ENCODE measurements around the gene HECW1. TPM values are rescaled to one million over a fixed set of nuclear protein-coding genes. Genes with fewer than 3 reads are reported as not detected.

The HECW1 gene
- total and polyA plus RNA-seq, 4 donors = 0.05 TPM; not detected in 3

GRCh38 chr7:43229801-43230200, 117.4 kb downstream of the HECW1 start:
- Histone ChIP-seq H3K4me1 (ENCODE audit: control insufficient read depth in 4 of 4, insufficient read depth in 4 of 4, low read length in 3 of 4) (no peaks in the 10 kb centered on the region), H3K9me3 (ENCODE audit: control insufficient read depth in 4 of 4, low read length in 3 of 4) (no peaks in the 10 kb centered on the region), H3K4me3 (ENCODE audit: low read depth in 1 of 3, low read length in 3 of 3) (no peak overlapping the region), H3K27me3 (ENCODE audit: control insufficient read depth in 4 of 4, insufficient read depth in 4 of 4, low read length in 3 of 4) (peaks cover 0 to 4% (median 0%) of the 10 kb centered on the region in 4 donors), H3K9ac (ENCODE audit: low read depth in 1 of 2, low read length in 2 of 2) (no peak overlapping the region), H3K36me3 (ENCODE audit: control insufficient read depth in 4 of 4, insufficient read depth in 3 of 4, low read depth in 1 of 4, low read length in 3 of 4) (no peaks in the 10 kb centered on the region), H3K27ac (ENCODE audit: low read depth in 1 of 2, low read length in 2 of 2) (no peak overlapping the region)
- 83% methylated on average over 5 of the region's 5 CpGs for WGBS
- DNase-seq (ENCODE audit: low spot score) = no peak
- TF ChIP-seq FOXA2 (IDR thresholded peaks at IDR 0.05) (no peak), RAD21 (IDR thresholded peaks at IDR 0.05) (no peak), EGR1 (IDR thresholded peaks at IDR 0.05; ENCODE audit: low read depth in 2 of 2) (no peak), CTCF (IDR thresholded peaks at IDR 0.05; ENCODE audit: low read depth, low read length, missing input control) (no peak), REST (IDR thresholded peaks at IDR 0.05) (no peak), JUND (IDR thresholded peaks at IDR 0.05) (no peak)

GRCh38 chr7:43232366-43232765, 119.9 kb downstream of the HECW1 start:
- no peaks in the 10 kb centered on the region for H3K36me3 ChIP-seq (ENCODE audit: control insufficient read depth in 4 of 4, insufficient read depth in 3 of 4, low read depth in 1 of 4, low read length in 3 of 4)
- H3K9me3 ChIP-seq (ENCODE audit: control insufficient read depth in 4 of 4, low read length in 3 of 4) = no peaks in the 10 kb centered on the region
- DNase-seq (ENCODE audit: low spot score) = no peak
- no peaks in the 10 kb centered on the region for H3K4me1 ChIP-seq (ENCODE audit: control insufficient read depth in 4 of 4, insufficient read depth in 4 of 4, low read length in 3 of 4)
- no peak overlapping the region for H3K4me3 ChIP-seq (ENCODE audit: low read depth in 1 of 3, low read length in 3 of 3)
- no peak for TF ChIP-seq JUND (IDR thresholded peaks at IDR 0.05)
- no peak for TF ChIP-seq CTCF (IDR thresholded peaks at IDR 0.05; ENCODE audit: low read depth, low read length, missing input control)
- no peak for TF ChIP-seq HNF4A (conservative IDR thresholded peaks at IDR 0.05)
- no peak for TF ChIP-seq GABPA (IDR thresholded peaks at IDR 0.05 in 1 of 2, conservative IDR thresholded peaks at IDR 0.05 in 1 of 2)
- no peak for TF ChIP-seq REST (IDR thresholded peaks at IDR 0.05)
- no peak for TF ChIP-seq RAD21 (IDR thresholded peaks at IDR 0.05)
- WGBS = 82% methylated on average over 2 of the region's 2 CpGs
- H3K27me3 ChIP-seq (ENCODE audit: control insufficient read depth in 4 of 4, insufficient read depth in 4 of 4, low read length in 3 of 4) = peaks cover 0 to 4% (median 0%) of the 10 kb centered on the region in 4 donors
- no peak overlapping the region for H3K9ac ChIP-seq (ENCODE audit: low read depth in 1 of 2, low read length in 2 of 2)
- no peak overlapping the region for H3K27ac ChIP-seq (ENCODE audit: low read depth in 1 of 2, low read length in 2 of 2)
